Activated CD4-positive, alpha-beta memory T cell treated with anti-CD3 and anti-CD28 coated beads for 36 hours (primary cell): ENCODE measurements around the gene SDHA. TPM values are rescaled to one million over a fixed set of nuclear protein-coding genes. Genes with fewer than 3 reads are reported as not detected.
A peak's percentile ranks its signal among the peaks of the same experiment; 100 is the strongest.
"Not testable (repeated sequence)": the region's sequence is repeated elsewhere in the genome, so short reads cannot be mapped to it uniquely, and the experiment has no call there.

ENCODE experiments used
- CTCF ChIA-PET: fragments of 350-600 bp; sonication (Branson Sonifier 250); formaldehyde crosslinking; loops from one replicate; lab custom pipeline; 2021; ENCODE audit warnings: antibody characterized with exemption, inconsistent platforms; lab: Charles Lee
- POLR2A ChIA-PET: fragments of 350-600 bp; sonication (Branson Sonifier 250); formaldehyde crosslinking; loops from one replicate; lab custom pipeline; 2021; ENCODE audit warnings: antibody characterized with exemption; lab: Charles Lee
- DNase-seq: peaks from one replicate; pipeline ENCODE4 v3.0.0-alpha.2; 2020
- H3K27ac Mint-ChIP-seq: one replicate; pipeline ENCODE4 v1.8.0; 2021; ENCODE audit warnings: mixed read lengths
- H3K27me3 Mint-ChIP-seq: one replicate; pipeline ENCODE4 v1.8.0; 2021; ENCODE audit warnings: mixed read lengths
- H3K36me3 Mint-ChIP-seq: one replicate; pipeline ENCODE4 v1.8.0; 2021; ENCODE audit warnings: mixed read lengths
- H3K4me1 Mint-ChIP-seq: one replicate; pipeline ENCODE4 v1.8.0; 2021; ENCODE audit warnings: low read depth, mixed read lengths
- H3K4me3 Mint-ChIP-seq: one replicate; pipeline ENCODE4 v1.8.0; 2021; ENCODE audit warnings: mild to moderate bottlenecking, mixed read lengths
- H3K9me3 Mint-ChIP-seq: one replicate; pipeline ENCODE4 v1.8.0; 2021; ENCODE audit warnings: mixed read lengths
- intact Hi-C: fragments of 100-400 bp; cut with micrococcal nuclease; formaldehyde crosslinking; loops from one replicate; pipeline ENCODE4 v1.15.1; 2023
- total RNA-seq, 2 experiments: library from RNA; stranded (reverse); gene quantifications; one replicate each; pipeline ENCODE4 v1.2.3, GENCODE V29; 2021

Gene SDHA
- total RNA-seq, 2 experiments from 2014 or later, result 142 to 143 TPM

DNA sequence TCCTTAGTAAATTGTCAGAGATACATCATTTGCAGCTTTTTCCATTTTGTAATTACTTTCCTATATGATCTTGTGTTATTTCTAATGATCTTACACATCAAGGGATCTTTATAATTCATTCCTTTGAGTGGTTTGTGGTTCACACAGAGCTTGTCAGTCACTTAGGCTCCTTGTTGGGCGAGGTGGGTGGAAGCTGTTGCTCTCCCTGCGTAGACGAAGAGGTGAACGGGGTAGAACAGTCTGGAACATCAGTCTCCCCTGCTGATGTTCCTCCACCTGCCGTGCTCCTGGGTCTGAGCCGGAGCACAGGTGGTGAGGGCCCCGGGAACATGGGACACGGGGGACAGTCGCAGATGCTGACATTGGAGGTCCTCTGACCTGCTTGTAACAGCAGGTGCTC lies 17.4 kb downstream of the SDHA start:
- H3K4me1 Mint-ChIP-seq, H3K4me3 Mint-ChIP-seq, H3K27ac Mint-ChIP-seq, DNase-seq, POLR2A ChIA-PET, H3K9me3 Mint-ChIP-seq, intact Hi-C loops, H3K27me3 Mint-ChIP-seq: not testable (repeated sequence)
- CTCF ChIA-PET, result interaction anchor here (0.7 kb wide), 1 partner anchor 47 kb away, joined by 3 read pairs; no protein-coding TSS in a partner anchor
- peaks cover 40% of the 10 kb centered on the region for H3K36me3 Mint-ChIP-seq

DNA sequence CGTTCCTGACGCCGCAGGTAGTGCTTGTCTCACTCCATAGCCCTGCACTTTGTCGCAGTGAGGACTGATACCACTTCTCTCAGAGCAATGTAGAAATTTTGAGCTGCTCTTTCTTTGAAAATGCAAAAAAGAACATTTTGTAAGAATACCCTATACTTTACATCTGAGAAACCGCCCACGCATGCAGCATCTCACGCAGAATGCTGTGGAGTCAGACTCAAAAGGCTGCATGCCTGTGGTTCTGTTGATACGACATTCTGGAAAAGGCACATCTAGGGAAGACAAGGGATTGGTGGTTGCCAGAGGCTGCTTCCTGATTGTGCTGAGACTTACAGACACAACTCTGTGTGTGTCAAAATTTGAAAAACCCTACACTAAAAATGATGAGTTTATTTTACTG lies 19.8 kb downstream of the SDHA start:
- H3K27me3 Mint-ChIP-seq, CTCF ChIA-PET, H3K27ac Mint-ChIP-seq, H3K9me3 Mint-ChIP-seq, H3K4me1 Mint-ChIP-seq, DNase-seq, H3K4me3 Mint-ChIP-seq, intact Hi-C loops, POLR2A ChIA-PET: not testable (repeated sequence)
- peaks cover 45% of the 10 kb centered on the region for H3K36me3 Mint-ChIP-seq

DNA sequence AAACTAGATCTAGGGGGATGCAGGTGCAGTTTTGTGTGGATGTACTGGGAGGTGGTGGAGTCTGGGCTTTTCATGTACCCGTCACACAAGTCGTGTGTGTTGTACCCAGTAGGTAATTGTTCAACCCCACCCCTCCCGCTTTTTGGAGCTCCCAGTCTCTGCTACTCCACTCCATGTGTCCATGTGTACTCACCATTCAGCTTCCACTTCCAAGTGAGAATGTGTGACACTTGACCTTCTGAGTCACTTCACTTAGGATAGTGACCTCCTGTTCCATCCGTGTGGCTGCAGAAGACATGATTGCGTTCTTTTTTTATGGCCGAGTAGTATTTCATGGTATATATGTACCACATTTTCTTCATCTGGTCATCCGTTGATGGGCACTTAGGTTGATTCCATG lies 22.4 kb downstream of the SDHA start:
- POLR2A ChIA-PET, CTCF ChIA-PET, intact Hi-C loops: not testable (repeated sequence)

DNA sequence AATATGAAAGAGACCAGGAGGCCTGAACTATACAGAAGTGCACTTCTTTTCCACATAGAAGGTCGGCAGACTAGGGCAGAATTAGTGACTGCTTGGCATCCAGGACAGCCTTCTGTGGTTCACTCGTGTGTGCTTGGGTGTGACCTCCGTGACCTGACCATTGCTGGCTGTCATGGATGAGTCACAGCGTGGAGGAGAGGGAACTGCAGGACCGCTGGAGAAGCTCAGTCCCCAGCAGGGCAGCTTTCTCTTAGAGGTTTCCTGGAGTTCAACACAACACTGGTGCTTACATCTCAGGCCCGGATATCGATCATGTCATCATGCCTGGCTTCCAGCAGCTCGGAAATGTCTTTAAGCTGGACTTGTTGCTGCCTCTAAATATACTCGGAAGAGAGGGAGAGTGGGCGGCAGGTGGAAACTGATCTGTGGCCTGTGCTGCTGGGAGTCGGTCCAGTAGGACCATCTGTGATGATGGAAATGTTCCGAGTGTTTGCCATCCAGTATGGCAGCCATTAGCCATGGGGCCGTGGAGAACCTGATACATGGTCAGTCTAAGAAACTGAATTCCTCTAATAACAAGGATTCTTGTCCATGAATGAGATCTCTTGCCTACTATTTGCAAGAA lies 23.0 kb downstream of the SDHA start:
- H3K9me3 Mint-ChIP-seq, H3K27ac Mint-ChIP-seq, POLR2A ChIA-PET, intact Hi-C loops, CTCF ChIA-PET, H3K4me3 Mint-ChIP-seq, H3K27me3 Mint-ChIP-seq, DNase-seq: not testable (repeated sequence)
- H3K36me3 Mint-ChIP-seq, result peaks cover 41% of the 10 kb centered on the region
- H3K4me1 Mint-ChIP-seq, result peaks cover 14% of the 10 kb centered on the region

More for the DNA sequence above, 22.4 kb downstream of the SDHA start:
- not testable (repeated sequence) for H3K27ac Mint-ChIP-seq, H3K9me3 Mint-ChIP-seq, DNase-seq, H3K27me3 Mint-ChIP-seq, H3K4me3 Mint-ChIP-seq
- Mint-ChIP-seq H3K36me3 (peaks cover 39% of the 10 kb centered on the region), H3K4me1 (peaks cover 14% of the 10 kb centered on the region)

DNA sequence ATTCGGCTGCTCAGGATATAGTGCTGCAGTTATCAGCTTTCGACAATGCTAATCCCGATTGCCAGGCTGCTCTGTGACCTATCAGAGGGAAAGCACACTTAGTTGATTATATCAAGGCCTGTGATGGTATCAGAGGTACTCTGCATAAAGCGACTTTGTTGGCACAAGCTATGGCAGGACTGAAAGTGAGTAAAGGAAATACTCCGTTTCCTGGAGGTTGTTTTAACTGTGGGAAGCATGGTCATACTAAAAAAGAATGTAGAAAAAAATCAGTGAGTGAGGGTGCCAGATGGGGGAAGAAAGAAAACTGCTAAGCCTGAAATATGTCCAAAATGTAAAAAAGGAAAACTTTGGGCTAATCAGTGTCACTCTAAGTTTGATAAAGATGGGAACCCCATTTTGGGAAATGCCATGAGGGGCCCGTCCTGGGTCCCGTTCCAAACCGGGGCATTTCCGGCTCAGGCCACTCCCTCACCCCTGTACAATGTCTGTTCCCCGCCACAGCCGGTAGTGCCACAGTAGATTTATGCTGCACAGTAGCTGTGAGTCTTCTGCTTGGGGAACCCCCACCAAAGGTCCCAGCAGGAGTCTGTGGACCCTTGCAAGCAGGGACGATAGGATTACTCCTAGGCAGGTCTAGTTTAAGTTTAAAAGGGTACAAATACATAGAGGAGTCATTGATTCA lies 25.7 kb downstream of the SDHA start:
- DNase-seq, H3K9me3 Mint-ChIP-seq, H3K27me3 Mint-ChIP-seq, POLR2A ChIA-PET, intact Hi-C loops, H3K4me3 Mint-ChIP-seq: not testable (repeated sequence)
- peaks cover 14% of the 10 kb centered on the region for H3K4me1 Mint-ChIP-seq
- CTCF ChIA-PET, result interaction anchor here (0.9 kb wide), 1 partner anchor 77 kb away, joined by 3 read pairs; the partner anchor contains the start of gene AHRR
- peaks cover 62% of the 10 kb centered on the region for H3K36me3 Mint-ChIP-seq
- H3K27ac Mint-ChIP-seq, result peak overlapping the region; percentile 43

DNA sequence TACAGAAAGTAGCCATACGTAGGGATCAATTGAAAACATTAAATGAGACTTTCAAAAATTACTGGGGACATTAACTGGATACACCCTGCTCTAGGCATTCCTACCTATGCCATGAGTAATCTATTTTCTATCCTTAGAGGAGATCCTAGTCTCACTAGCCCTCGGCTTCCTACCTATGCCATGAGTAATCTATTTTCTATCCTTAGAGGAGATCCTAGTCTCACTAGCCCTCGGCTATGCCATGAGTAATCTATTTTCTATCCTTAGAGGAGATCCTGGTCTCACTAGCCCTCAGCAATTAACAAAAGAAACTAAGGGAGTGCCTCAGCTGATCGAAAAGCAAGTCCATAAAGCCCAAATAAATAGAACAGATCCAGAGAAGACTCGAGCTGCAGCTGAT lies 27.6 kb downstream of the SDHA start:
- H3K36me3 Mint-ChIP-seq, result peaks cover 63% of the 10 kb centered on the region
- peaks cover 14% of the 10 kb centered on the region for H3K4me1 Mint-ChIP-seq
- H3K27me3 Mint-ChIP-seq, POLR2A ChIA-PET, DNase-seq, intact Hi-C loops, H3K9me3 Mint-ChIP-seq, H3K27ac Mint-ChIP-seq, H3K4me3 Mint-ChIP-seq, CTCF ChIA-PET: not testable (repeated sequence)

DNA sequence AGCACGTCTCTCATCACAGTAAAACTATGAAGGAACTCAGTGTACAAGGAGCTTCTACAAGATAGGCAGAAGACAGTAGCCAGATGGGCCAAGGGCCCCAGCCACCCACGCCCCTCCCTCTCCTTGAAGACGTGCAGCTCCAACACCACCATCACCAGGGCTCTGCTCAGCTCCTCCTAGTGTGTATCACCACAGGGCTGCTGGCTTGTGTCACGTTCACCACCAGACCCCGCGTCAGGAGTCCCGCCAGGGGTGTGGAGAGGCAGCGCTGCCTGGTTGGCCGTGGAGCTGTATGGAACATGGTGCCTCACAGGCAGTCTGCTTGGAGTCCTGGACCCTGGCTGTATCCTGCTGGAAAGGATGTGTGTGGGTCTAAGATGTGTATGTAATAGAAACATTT lies 32.3 kb downstream of the SDHA start:
- POLR2A ChIA-PET, DNase-seq, H3K27ac Mint-ChIP-seq, H3K4me3 Mint-ChIP-seq, intact Hi-C loops, H3K9me3 Mint-ChIP-seq, CTCF ChIA-PET, H3K27me3 Mint-ChIP-seq: not testable (repeated sequence)
- Mint-ChIP-seq H3K4me1 (peaks cover 12% of the 10 kb centered on the region), H3K36me3 (peaks cover 49% of the 10 kb centered on the region)

DNA sequence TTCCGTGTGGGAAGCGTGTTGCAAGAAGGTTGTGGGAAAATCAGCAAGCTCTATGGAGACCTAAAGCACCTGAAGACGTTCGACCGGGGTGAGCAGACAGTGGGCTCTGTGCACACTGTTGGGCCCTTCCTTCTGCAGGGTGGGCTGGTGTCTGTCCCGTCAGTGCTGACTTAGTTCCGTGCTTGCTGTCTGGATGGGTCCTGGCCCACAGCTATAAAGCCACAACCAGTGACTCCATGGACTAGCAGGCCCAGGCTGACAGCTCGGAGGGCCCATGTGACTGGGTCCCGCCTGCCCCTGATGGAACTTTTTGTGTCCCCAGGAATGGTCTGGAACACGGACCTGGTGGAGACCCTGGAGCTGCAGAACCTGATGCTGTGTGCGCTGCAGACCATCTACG lies 32.9 kb downstream of the SDHA start:
- Mint-ChIP-seq H3K4me1 (peaks cover 12% of the 10 kb centered on the region), H3K36me3 (peaks cover 48% of the 10 kb centered on the region)
- CTCF ChIA-PET, H3K4me3 Mint-ChIP-seq, POLR2A ChIA-PET, intact Hi-C loops, DNase-seq, H3K27me3 Mint-ChIP-seq, H3K27ac Mint-ChIP-seq, H3K9me3 Mint-ChIP-seq: not testable (repeated sequence)

DNA sequence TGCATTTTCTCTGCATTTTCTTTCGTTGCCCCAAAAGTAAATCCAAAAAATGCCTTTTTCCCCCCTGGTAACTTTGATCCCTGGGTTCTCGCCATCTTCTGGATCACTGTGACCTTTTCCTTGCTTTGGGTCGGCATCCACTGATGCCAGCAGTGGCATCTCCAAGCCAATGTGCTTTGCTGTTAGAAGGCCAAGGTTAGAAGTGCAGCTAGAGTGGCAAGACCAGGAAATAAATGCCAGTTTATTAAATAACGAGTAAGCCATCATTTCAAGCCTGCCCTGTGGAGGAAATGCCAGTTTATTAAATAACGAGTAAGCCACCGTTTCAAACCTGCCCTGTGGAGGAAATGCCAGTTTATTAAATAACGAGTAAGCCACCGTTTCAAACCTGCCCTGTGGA lies 33.4 kb downstream of the SDHA start:
- Mint-ChIP-seq H3K4me1 (peaks cover 12% of the 10 kb centered on the region), H3K36me3 (peaks cover 48% of the 10 kb centered on the region)
- intact Hi-C loops, H3K27ac Mint-ChIP-seq, DNase-seq, CTCF ChIA-PET, H3K27me3 Mint-ChIP-seq, H3K9me3 Mint-ChIP-seq, H3K4me3 Mint-ChIP-seq, POLR2A ChIA-PET: not testable (repeated sequence)

DNA sequence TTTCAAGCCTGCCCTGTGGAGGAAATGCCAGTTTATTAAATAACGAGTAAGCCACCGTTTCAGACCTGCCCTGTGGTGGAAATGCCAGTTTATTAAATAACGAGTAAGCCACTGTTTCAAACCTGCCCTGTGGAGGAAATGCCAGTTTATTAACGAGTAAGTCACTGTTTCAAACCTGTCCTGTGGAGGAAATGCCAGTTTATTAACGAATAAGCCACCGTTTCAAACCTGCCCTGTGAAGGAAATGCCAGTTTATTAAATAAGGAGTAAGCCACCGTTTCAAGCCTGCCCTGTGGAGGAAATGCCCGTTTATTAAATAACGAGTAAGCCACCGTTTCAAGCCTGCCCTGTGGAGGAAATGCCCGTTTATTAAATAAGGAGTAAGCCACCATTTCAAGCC lies 33.9 kb downstream of the SDHA start:
- DNase-seq, CTCF ChIA-PET, H3K27me3 Mint-ChIP-seq, H3K4me3 Mint-ChIP-seq, POLR2A ChIA-PET, intact Hi-C loops, H3K9me3 Mint-ChIP-seq: not testable (repeated sequence)
- H3K27ac Mint-ChIP-seq, result peak overlapping the region; percentile 78
- peaks cover 49% of the 10 kb centered on the region for H3K36me3 Mint-ChIP-seq
- peaks cover 12% of the 10 kb centered on the region for H3K4me1 Mint-ChIP-seq

DNA sequence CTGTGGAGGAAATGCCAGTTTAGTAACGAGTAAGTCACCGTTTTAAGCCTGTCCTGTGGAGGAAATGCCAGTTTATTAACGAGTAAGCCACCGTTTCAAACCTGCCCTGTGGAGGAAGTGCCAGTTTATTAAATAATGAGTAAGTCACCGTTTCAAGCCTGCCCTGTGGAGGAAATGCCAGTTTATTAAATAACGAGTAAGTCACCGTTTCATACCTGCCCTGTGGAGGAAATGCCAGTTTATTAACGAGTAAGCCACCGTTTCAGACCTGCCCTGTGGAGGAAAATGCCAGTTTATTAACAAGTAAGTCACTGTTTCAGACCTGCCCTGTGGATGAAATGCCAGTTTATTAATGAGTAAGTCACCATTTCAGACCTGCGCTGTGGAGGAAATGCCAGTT lies 34.4 kb downstream of the SDHA start:
- intact Hi-C loops, result no loop called here
- ChIA-PET POLR2A (no interaction called here), CTCF (no interaction called here)
- Mint-ChIP-seq H3K4me1 (peaks cover 12% of the 10 kb centered on the region), H3K36me3 (peaks cover 49% of the 10 kb centered on the region), H3K27me3 (no peaks in the 10 kb centered on the region), H3K4me3 (no peak overlapping the region), H3K27ac (peak overlapping the region; percentile 78), H3K9me3 (no peaks in the 10 kb centered on the region)
- DNase-seq, result no peak

DNA sequence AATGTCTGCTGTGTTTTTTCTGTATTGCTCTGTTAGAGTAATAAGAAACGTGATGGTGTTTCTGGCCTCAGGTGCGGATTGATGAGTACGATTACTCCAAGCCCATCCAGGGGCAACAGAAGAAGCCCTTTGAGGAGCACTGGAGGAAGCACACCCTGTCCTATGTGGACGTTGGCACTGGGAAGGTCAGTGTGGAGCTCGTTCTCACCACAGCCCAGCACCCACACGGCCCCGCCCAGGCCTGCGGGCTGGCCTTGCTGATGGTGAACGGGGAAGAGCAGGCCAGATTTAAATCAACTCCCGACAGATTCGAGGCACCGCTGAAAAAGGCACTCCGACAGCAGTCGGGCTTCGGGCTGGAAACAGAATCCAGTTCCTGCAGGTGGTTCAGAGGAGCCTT lies 36.2 kb downstream of the SDHA start:
- Mint-ChIP-seq H3K4me1 (peaks cover 12% of the 10 kb centered on the region), H3K36me3 (peaks cover 43% of the 10 kb centered on the region)
- DNase-seq, intact Hi-C loops, H3K27ac Mint-ChIP-seq, CTCF ChIA-PET, H3K4me3 Mint-ChIP-seq, H3K9me3 Mint-ChIP-seq, H3K27me3 Mint-ChIP-seq, POLR2A ChIA-PET: not testable (repeated sequence)

DNA sequence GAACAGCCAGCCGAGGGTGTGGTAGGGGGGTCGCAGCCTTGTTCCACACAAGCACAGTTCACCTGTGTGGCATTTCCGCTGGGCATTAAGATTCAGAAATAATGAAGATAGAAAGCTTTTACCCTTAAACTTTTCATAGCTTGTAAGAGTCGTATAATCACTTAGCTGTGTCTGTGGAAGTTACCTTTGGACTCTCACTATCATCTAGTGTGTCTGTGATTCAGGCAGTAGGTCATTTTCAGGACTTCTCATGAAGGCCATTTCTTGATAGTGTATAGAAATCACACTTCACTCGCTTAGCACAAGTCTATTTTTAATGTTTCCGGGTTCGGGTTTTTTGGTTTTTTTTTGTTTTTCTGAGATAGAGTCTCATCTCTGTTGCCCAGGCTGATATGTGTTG lies 37.0 kb downstream of the SDHA start:
- peaks cover 12% of the 10 kb centered on the region for H3K4me1 Mint-ChIP-seq
- intact Hi-C loops, POLR2A ChIA-PET, CTCF ChIA-PET, DNase-seq, H3K27ac Mint-ChIP-seq, H3K9me3 Mint-ChIP-seq, H3K27me3 Mint-ChIP-seq, H3K4me3 Mint-ChIP-seq: not testable (repeated sequence)
- peaks cover 38% of the 10 kb centered on the region for H3K36me3 Mint-ChIP-seq
